ENCODE results near the gene LRP1B. TPM values are rescaled to one million over a fixed set of nuclear protein-coding genes. Genes with fewer than 3 reads are reported as not detected.

The LRP1B gene
- total and polyA plus RNA-seq, 2 of the 8 experiments (the other 6 are each of a cell fraction or from before 2014, with no cell fraction given) = 0.03 TPM; not detected in 1

GRCh38 chr2:142131010-142131669, at the start of gene LRP1B (continued):
- TF ChIP-seq RBBP5 (IDR thresholded peaks at IDR 0.05; ENCODE audit: borderline replicate concordance, low read depth, low read length) (0 out of 2 replicates have a peak, but pooled peaks have one; percentile 20), TCF12 (IDR thresholded peaks at IDR 0.05; ENCODE audit: low read depth, low read length) (no peak), RAD21 (IDR thresholded peaks at IDR 0.05 in 1 of 2, conservative IDR thresholded peaks at IDR 0.05 in 1 of 2; ENCODE audit: low read depth in 2 of 2, low read length in 2 of 2) (0 out of 4 replicates have a peak, but pooled peaks of 1 of the 2 experiments have one; percentile 4), SAP30 (IDR thresholded peaks at IDR 0.05; ENCODE audit: insufficient read depth, insufficient replicate concordance, low read length) (peak; percentile 71), TBP (IDR thresholded peaks at IDR 0.05; ENCODE audit: low read depth, low read length) (peak; percentile 59; the same call in 1 of the 2 replicates), BRCA1 (IDR thresholded peaks at IDR 0.05; ENCODE audit: low read depth, low read length) (no peak), RFX5 (IDR thresholded peaks at IDR 0.05; ENCODE audit: borderline replicate concordance, low read depth, low read length) (no peak), JUN (IDR thresholded peaks at IDR 0.05; ENCODE audit: low read depth, low read length) (no peak), KDM4A (IDR thresholded peaks at IDR 0.05; ENCODE audit: low read depth, low read length, severe bottlenecking) (peak; percentile 9), HDAC2 (IDR thresholded peaks at IDR 0.05; ENCODE audit: borderline replicate concordance in 1 of 2, low read depth in 2 of 2, low read length in 2 of 2) (no peak), TAF7 (optimal IDR thresholded peaks at IDR 0.05; ENCODE audit: borderline replicate concordance, low read depth, low read length) (no peak), MAX (IDR thresholded peaks at IDR 0.05) (no peak), SIX5 (IDR thresholded peaks at IDR 0.05; ENCODE audit: low read depth, low read length) (no peak), BACH1 (IDR thresholded peaks at IDR 0.05; ENCODE audit: low read length) (peak; percentile 98)

Data from H1 (cell line).